ENCODE results near the gene RIIAD1.

The RIIAD1 gene

GRCh38 chr1:151713044-151713443 is 8.3 kb upstream of the RIIAD1 start:
- no peak overlapping the region for H3K4me3 ChIP-seq (ENCODE audit: low read length)
- H3K36me3 ChIP-seq (ENCODE audit: control insufficient read depth, low read length) = no peaks in the 10 kb centered on the region
- H3K27ac ChIP-seq (ENCODE audit: low read depth, low read length) = no peak overlapping the region
- H3K79me2 ChIP-seq (ENCODE audit: control insufficient read depth, low read length) = no peaks in the 10 kb centered on the region
- H3F3A ChIP-seq (ENCODE audit: control insufficient read depth, insufficient read depth) = no peaks in the 10 kb centered on the region
- peaks cover 2% of the 10 kb centered on the region; the same call in 1 of the 2 replicates for H3K4me1 ChIP-seq (ENCODE audit: control insufficient read depth, low read length)
- no peaks in the 10 kb centered on the region for H3K9me2 ChIP-seq (replicated peaks; ENCODE audit: control insufficient read depth, low read length)
- H3K4me2 ChIP-seq (ENCODE audit: low read length) = no peak overlapping the region
- H3K9me3 ChIP-seq (ENCODE audit: control insufficient read depth, insufficient read depth, low read length) = no peaks in the 10 kb centered on the region
- no peaks in the 10 kb centered on the region for H4K20me1 ChIP-seq (ENCODE audit: control insufficient read depth, insufficient read depth, low read depth, low read length)
- H3K27me3 ChIP-seq (ENCODE audit: control insufficient read depth, low read length) = peaks cover 25% of the 10 kb centered on the region
- TF ChIP-seq CTCF (IDR thresholded peaks at IDR 0.05; ENCODE audit: low read depth, low read length, poor library complexity, severe bottlenecking) (no peak), EZH2phosphoT487 (IDR thresholded peaks at IDR 0.05; ENCODE audit: borderline replicate concordance, low read length) (no peak)

GRCh38 chr1:151713874-151714273 is 7.4 kb upstream of the RIIAD1 start:
- Histone ChIP-seq H3K4me3 (ENCODE audit: low read length) (no peak overlapping the region), H3F3A (ENCODE audit: control insufficient read depth, insufficient read depth) (no peaks in the 10 kb centered on the region), H3K4me2 (ENCODE audit: low read length) (no peak overlapping the region), H3K9me2 (replicated peaks; ENCODE audit: control insufficient read depth, low read length) (no peaks in the 10 kb centered on the region), H3K27me3 (ENCODE audit: control insufficient read depth, low read length) (peaks cover 33% of the 10 kb centered on the region), H3K79me2 (ENCODE audit: control insufficient read depth, low read length) (no peaks in the 10 kb centered on the region), H3K4me1 (ENCODE audit: control insufficient read depth, low read length) (peaks cover 2% of the 10 kb centered on the region; the same call in 1 of the 2 replicates), H3K9me3 (ENCODE audit: control insufficient read depth, insufficient read depth, low read length) (no peaks in the 10 kb centered on the region), H4K20me1 (ENCODE audit: control insufficient read depth, insufficient read depth, low read depth, low read length) (no peaks in the 10 kb centered on the region), H3K27ac (ENCODE audit: low read depth, low read length) (no peak overlapping the region), H3K36me3 (ENCODE audit: control insufficient read depth, low read length) (no peaks in the 10 kb centered on the region)
- TF ChIP-seq EZH2phosphoT487 (IDR thresholded peaks at IDR 0.05; ENCODE audit: borderline replicate concordance, low read length) = no peak
- TF ChIP-seq CTCF (IDR thresholded peaks at IDR 0.05; ENCODE audit: low read depth, low read length, poor library complexity, severe bottlenecking) = no peak

DNA sequence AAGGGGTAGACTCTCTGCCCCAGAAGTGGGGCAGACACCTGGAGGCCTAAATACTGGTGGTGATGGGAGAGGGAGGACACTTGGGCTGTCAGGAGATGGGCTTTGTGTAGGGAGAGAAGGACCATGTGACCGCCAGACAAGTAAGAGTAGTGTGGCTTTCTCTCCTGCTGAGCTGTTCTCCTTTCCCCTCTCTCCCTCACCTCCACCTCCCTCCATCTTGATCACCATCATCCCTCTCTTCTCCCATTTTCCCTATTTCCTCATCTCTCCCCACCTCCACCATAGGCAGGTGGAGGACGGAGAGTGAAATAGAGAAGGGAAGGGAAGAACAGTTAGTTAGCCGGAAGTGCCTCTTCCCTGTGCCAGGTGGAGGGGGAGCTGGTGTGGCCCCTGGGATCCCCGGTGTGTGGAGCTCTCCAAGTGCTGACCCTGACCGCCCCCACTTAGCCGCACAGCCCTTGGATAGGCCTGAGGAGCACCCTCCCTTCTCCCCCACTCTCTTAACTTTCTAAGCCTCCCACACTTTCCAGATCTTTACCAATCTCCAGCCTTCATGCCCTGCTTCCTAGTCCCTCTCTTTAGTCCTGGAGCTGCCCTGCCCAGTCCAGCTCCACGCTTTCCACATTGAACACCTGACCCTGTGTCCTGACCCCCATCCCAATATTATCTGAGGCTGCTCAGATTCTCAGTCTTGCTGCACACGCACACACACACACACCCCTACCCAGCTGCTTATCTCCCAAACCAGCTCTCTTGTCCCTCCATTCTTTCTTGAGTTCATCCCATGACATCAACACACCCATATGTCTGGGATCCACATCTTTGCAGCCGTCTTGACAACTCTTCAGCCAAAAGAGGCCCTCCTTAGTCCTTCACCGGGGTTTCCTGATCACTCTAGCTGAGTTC is 6.2 kb upstream of the RIIAD1 start:
- no peak overlapping the region for H3K27ac ChIP-seq (ENCODE audit: low read depth, low read length)
- TF ChIP-seq EZH2phosphoT487 (IDR thresholded peaks at IDR 0.05; ENCODE audit: borderline replicate concordance, low read length) (no peak), CTCF (IDR thresholded peaks at IDR 0.05; ENCODE audit: low read depth, low read length, poor library complexity, severe bottlenecking) (no peak)
- no peak overlapping the region for H3K4me3 ChIP-seq (ENCODE audit: low read length)
- no peaks in the 10 kb centered on the region for H3K36me3 ChIP-seq (ENCODE audit: control insufficient read depth, low read length)
- peaks cover 2% of the 10 kb centered on the region; the same call in 1 of the 2 replicates for H3K4me1 ChIP-seq (ENCODE audit: control insufficient read depth, low read length)
- no peaks in the 10 kb centered on the region for H3F3A ChIP-seq (ENCODE audit: control insufficient read depth, insufficient read depth)
- peaks cover 44% of the 10 kb centered on the region for H3K27me3 ChIP-seq (ENCODE audit: control insufficient read depth, low read length)
- H3K9me2 ChIP-seq (replicated peaks; ENCODE audit: control insufficient read depth, low read length) = no peaks in the 10 kb centered on the region
- H3K9me3 ChIP-seq (ENCODE audit: control insufficient read depth, insufficient read depth, low read length) = no peaks in the 10 kb centered on the region
- H3K4me2 ChIP-seq (ENCODE audit: low read length) = no peak overlapping the region
- H4K20me1 ChIP-seq (ENCODE audit: control insufficient read depth, insufficient read depth, low read depth, low read length) = no peaks in the 10 kb centered on the region
- H3K79me2 ChIP-seq (ENCODE audit: control insufficient read depth, low read length) = no peaks in the 10 kb centered on the region

Data from DOHH2 (cell line).